NCI-H1436 treated with DMSO at 0.1 percent for 48 hours (cell line): ENCODE measurements around the gene ZMIZ1.
"Not testable (repeated sequence)": the region's sequence is repeated elsewhere in the genome, so short reads cannot be mapped to it uniquely, and the experiment has no call there.

Experiments used
- DNase-seq: peaks from one replicate; lab custom pipeline; 2025; lab: John Stamatoyannopoulos, UW

ZMIZ1 gene

DNA sequence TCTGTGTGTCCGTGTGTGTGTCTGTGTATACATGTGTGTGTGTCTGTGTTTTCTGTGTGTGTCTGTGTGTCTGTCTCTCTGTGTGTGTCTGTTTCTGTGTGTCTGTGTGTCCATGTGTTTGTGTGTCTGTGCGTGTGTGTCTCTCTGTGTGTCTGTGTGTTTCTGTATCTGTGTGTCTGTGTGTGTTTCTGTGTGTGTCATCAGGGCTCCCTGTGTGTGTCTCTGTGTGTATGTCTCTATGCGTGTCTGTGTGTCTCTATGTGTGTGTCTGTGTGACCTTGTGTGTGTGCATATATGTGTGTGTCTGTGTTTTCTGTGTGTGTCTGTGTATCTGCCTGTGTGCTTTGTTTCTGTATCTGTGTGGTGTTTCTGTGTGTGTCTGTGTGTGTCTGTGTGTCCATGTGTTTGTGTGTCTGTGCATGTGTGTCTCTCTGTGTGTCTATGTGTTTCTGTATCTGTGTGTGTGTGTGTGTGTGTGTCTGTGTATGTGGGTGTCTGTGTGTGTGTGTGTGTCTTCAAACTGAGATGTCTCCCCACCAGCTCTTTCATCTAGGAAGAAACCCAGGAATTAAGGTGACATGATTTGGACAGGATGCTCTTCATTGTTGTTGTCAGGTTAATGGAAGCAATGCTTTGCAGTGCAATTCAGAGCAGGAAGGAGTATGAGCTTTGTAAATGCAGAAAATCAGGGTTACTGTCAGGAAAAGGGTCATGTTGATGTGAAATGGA lies 257.8 kb downstream of the ZMIZ1 start:
- DNase-seq = no peak

DNA sequence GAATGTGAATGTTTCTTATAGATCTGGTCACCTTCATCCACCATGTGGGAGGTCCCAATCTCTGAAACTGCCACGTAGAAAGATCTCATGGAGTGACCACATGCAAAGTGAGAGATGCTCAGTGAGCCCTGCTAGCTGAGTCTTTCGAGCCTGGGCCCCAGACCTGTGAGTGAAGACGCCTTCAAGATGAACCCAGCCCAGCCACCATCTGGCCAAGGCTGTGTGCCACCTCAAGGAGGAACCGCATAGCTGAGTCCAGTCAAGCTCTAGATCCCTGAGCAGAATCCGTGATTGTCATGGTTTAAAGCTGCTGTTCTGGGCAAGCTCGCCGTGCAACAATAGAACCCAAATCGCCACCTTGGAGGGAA lies 258.3 kb downstream of the ZMIZ1 start:
- no peak for DNase-seq

DNA sequence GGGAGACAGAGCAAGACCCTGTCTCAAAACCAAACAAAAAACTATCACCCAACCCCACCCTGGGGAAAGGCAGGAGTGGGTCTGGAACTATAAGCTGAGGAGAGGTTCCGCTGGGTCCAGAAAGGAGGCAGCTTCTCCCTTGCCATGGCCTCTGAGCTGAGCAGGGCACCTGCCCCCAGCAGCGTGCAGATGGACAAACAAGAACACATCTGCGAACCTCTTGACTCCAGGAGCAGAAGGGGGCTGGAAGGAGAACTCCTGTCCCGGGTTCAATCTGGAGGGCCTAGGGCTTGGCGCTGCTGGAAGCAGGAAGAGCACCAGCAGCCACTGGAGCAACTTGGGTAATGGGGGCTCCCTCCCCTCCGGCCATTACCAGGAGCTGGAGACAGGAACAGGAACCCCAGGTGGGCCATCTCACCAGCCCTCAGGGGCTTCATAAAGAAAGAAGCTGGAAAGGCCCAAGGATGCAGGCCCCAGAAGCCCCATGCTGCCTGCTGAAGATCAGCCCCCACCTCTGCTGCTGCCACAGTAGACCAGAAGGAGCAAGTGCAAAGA lies 259.5 kb downstream of the ZMIZ1 start:
- no peak for DNase-seq

DNA sequence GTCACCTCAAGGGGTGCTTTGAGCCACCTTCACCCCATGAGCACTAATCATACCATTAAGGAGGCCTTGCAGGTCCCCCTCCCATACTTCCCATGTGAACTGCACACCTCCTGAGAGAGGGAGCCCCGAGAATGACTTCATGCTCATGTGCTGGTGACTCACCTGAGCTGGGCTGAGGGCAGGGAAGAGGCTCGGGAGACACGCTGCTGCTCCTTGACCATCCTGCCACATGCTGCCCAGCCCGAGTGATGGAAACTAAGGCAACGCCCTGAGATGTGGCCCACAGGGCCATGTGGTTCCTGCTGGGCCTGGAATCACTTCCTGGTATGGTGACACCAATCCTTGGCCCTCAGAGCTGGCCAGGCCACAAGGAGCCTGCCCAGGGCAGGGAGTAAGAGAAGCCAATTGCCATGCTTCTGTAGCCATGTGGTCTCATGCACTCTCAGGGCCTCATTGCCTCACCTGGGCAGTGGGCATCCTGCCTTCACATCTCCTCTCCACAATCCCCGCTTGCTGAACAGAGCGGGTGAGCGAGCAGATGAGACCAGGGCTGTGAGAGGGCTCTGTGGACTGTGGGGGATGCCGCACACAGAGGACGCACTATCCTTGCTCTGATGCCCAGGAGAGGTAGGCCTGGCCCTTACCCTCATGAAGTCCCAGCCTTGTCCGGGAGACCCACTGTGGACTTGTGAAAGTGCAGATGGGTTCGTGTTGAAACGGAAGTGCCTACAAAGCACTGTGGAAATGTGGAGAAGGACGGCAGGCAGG lies 260.2 kb downstream of the ZMIZ1 start:
- DNase-seq = no peak

DNA sequence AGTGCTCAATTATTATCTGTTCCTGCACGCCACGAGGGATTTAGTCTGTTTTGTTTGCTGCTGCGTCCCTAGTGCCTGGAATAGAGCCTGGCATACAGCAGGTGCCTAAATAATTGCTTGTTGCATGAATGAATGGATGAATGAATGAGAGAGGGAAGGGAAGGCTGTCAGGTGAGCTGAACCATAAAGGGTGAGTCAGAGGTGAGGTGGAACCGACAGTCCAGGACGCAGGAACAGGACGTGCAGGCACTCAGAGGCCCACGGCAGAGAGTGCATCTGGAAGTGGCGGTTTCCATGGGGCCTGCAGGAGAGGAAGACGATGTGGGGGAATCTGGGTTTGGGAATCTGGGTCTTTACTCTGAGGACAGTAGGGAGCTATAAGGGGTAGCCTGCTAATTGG lies 260.8 kb downstream of the ZMIZ1 start:
- no peak for DNase-seq

DNA sequence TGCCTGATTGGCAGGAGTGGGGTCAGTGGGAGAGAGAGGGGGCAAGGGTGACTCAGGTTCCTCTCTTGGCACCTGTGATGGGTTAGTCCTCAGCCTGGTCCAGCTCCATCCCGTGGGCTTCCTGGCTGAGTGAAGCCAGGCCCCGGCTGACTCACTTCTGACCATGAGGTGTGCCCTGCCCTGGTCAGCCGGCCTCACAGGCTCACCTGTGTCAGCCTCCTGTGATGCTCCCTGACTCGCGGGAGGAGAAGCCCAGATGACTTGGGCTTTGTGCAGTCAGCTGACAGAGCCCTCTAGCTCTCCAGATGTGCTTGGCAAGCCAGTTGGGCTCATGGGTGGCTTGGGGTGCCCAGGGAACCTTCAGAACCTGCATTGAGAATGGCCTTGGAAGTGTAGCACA lies 262.5 kb downstream of the ZMIZ1 start:
- DNase-seq = no peak

DNA sequence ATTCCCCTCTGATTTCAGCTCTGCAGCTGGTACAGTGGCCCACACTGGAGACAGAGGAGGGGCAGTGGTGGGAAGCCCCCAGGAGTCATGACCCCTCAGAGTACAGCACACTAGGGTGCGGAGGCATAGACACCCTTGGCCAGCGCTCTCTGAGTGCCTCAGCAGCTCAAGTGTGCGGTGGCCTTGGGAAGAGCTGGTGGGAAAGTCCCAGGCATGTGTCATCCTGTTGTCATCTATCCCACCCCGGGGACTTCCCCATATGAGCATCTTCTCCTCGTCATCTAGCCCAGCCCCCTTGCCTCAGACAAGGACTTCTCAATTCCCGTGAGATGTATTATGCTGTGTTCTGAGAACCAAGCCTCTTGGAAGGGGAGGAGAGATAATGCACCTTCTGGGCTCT lies 262.9 kb downstream of the ZMIZ1 start:
- no peak for DNase-seq

DNA sequence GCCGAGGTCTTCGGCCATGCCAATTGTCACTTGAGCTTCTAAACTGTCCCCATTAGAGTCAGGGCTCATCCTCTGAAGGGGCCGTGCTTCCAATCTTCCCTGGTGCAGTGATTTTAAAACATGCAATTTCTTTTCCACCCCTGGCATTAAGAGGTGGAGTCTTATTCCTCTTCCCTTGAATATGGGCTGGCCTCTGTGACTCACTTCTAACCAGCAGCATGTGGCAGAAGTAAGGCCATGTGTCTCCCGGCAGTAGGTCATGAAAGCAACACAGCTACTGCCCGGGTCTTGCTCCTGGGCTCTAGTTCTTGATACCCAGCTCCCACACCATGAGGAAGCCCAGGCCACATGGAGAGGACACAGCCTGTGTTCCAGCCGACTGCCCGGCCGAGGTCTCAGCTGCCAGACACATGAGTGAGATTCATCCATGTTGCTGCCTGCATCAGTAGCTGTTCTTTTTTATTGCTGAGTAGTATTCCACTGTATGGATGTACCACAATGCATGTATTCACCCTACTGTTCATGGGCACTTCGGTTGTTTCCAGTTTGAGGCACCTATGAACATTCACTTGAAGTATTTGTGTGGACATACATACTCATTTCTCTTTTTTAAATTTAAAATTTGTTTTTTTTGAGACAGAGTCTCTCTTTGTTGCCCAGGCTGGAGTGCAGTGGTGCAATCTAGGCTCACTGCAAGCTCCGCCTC lies 264.0 kb downstream of the ZMIZ1 start:
- DNase-seq = not testable (repeated sequence)

DNA sequence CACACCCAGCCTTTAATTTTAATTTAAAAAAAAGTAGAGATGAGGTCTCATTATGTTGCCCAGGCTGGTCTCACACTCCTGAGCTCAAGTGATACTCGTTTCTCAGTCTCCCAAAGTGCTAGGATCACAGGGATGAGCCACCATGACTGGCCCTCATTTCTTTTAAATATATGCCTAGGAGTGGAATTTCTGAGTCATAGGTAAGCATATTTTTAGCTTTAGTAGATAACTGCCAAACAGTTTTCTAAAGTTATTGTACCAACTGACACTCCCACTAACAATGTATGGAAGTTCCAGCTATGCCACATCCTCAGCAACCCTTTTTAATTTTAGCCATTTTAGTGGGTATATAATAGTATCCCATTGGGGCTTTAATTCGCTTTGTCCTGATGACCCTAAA lies 264.7 kb downstream of the ZMIZ1 start:
- DNase-seq = no peak

DNA sequence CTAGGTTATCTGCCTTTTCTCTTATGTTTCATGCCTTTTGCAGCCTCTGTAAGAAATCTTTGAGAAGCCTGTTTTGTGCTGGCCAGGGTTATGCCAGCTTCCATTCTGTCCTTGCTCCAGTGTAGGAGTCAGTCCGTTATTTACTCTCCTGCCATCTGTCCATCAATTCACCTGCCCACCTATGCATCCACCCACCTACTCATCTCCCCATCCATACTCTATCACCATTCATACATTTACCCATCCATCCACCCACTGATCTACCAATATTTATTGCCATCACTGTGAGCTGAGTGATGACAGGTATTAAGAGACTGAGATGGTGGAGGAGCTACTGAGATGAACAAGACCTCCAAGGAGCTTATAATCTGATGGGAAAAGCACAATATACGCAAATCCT lies 265.8 kb downstream of the ZMIZ1 start:
- no peak for DNase-seq

DNA sequence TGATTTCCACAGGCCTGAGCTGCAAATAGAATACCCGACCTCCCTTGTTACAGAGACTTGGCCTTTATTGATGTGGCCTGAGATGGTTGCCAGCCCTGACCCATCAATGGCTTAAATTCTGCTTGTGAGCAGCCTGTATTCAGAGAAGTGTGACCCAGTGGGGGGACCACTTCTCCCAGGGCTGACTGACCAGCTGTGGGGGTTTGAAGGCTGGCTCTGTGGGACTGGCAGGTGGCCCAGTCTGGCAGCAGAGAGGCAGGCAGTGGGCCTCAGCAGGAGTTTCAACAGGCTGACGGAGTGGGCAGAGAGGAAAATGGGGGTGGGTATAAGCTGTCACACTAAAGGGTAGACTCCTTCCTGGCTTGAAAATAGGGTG lies 266.3 kb downstream of the ZMIZ1 start:
- DNase-seq = no peak

DNA sequence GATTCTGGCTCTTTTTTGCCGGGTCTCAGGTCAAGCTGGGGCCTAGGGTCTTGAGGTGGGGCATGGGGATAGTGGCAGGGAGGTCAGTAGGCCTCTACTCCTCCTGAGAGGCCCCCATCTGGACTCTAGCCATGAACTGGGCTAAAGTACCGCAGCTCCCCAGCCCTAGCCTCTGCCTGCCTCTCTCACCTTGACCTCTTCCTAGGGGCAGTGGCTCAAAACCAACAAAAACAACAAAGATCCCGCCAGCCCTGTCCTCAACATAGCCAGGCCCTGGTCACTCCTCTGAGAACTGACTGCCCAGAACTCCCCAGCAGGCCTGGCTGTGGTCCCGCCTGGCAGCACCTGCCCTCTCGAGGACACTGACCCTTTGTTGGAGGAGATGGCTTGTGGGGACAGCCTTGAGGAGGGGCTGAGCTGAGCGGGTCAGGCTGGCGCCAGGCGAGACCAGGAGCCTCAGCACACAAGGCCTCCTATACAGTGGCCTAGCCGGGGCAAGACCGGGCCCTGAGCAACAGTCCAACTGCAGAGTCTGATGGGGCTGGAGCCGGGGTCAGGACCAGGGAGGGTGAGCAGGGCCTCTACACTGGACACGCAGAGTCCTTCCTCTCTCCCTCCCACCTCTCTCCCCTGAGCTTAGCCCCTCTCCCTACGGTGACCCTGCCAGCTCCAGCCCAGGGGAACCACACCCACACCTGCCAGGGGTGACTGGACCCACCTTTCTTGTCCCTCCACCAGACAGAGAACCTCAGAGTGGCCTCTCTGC lies 266.9 kb downstream of the ZMIZ1 start:
- DNase-seq = no peak

DNA sequence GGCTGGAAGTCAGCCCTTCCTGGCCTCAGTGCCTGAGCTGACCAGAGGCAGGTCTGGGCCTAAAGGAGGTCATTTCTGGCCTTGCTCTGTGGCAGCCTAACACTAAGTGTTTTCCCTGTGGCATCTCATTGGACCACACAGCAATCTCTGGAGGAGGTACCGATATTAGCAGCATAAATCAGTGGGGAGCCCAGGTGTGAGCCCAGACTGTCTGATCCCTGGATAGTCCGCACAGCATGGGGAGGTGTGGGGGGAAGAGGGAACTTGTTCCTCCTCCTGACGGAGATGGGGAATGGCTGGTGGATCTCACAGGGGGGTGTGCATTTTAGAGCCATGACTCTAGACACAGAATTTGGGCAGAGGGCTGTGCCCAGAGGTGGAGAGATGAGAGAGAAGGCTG lies 267.5 kb downstream of the ZMIZ1 start:
- no peak for DNase-seq

DNA sequence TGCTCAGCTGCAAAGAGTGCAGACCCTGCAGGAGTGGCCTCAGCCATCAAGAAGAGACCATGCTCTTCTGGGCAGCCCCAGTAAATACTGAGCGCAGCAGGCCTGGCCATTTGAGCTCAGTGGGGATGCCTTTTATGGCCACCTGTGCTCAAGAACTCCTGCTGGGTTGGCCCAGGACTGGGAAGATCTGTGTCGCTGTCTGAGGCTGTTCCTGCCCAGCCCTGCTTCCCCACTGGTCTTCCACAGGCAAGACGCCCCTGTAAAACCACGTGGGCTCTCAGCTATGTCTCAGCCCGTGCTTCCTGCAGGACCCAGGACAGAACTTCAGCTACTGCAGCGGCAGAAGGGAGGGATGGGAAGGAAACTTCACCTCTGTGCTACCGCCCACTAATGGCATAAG lies 268.0 kb downstream of the ZMIZ1 start:
- no peak for DNase-seq

DNA sequence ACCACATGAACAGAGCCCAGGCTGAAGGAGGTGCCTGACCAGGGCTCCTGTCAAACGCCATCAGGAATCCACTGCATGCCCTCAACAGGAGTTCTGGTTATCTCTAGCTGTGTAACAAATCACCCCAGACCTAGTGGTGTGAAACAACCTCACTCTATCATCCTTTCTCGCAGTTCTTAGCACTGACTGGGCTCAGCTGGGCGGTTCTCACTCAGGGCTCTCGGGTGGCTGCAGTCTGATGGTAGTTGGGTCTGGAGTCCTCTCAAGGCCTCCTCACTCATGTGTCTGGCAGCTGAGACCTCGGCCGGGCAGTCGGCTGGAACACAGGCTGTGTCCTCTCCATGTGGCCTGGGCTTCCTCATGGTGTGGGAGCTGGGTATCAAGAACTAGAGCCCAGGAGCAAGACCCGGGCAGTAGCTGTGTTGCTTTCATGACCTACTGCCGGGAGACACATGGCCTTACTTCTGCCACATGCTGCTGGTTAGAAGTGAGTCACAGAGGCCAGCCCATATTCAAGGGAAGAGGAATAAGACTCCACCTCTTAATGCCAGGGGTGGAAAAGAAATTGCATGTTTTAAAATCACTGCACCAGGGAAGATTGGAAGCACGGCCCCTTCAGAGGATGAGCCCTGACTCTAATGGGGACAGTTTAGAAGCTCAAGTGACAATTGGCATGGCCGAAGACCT lies 269.2 kb downstream of the ZMIZ1 start:
- DNase-seq = not testable (repeated sequence)

DNA sequence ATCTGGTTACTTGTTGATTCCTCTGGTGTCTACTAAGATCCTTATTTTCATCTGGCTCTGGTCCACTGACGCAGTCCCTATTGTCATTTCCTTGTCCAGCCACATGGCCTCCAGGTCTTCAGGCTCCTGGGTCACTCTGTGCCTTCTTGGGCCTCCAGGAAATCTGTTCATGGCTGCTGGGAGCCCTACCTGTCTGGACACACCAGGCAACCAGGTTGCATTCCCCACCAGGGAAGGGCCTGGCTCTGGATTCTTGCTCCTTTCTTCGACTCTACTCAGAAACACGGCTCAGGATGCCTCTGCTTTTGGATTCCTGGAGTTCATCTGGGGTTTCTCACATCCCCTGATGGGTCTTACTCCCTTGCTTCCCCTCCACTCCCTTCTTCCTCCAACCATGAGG lies 270.5 kb downstream of the ZMIZ1 start:
- DNase-seq = no peak

DNA sequence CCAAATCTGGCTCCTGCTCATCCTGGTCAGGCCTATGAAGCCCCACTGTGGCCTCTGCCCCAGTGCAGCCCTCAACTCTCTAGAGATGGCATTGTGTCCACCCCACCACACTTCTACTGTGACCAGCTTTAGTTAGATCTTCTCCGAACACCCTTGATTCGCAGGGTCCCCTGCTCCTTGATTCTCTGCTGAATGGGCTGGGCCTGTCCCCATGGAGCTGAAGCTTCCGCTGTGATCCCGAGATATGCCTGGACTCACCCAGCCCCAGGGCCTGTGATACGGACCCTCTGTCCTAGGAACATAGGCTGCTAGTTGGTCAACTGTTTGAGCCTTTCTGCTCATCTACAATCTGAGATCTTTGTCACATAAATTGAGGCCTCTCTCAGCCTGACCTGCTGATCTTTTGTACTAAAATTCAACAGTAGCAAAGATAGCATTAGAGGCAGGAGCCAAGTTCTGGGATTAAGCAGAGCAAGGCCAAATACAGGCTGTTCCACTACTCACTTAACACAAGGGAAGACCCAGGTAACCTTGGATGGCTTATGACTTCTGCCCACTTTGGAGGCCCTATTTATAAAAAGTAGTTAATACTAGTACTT lies 272.0 kb downstream of the ZMIZ1 start:
- no peak for DNase-seq

DNA sequence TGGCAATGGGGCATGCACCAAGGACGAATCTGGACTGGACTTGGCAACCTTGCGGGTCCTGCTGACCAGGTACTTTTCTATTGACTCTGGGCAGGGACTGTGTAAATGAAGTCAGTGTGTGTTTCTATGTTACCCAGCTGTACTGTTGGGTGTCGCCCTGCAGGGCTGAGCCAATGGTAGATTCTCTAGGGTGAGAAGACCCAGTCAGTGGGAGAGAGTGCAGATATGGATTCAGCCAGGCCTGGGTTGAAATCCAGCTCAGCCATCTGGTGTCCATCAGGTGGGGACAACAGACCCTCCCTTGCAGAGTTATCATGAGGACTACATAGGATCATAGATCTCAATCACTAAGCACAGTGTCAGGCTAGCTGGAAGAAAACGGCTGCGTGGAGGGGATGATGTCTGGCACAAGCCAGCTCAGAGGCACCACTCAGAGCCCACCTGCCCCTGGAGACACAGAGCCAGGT lies 273.6 kb downstream of the ZMIZ1 start:
- DNase-seq = no peak

DNA sequence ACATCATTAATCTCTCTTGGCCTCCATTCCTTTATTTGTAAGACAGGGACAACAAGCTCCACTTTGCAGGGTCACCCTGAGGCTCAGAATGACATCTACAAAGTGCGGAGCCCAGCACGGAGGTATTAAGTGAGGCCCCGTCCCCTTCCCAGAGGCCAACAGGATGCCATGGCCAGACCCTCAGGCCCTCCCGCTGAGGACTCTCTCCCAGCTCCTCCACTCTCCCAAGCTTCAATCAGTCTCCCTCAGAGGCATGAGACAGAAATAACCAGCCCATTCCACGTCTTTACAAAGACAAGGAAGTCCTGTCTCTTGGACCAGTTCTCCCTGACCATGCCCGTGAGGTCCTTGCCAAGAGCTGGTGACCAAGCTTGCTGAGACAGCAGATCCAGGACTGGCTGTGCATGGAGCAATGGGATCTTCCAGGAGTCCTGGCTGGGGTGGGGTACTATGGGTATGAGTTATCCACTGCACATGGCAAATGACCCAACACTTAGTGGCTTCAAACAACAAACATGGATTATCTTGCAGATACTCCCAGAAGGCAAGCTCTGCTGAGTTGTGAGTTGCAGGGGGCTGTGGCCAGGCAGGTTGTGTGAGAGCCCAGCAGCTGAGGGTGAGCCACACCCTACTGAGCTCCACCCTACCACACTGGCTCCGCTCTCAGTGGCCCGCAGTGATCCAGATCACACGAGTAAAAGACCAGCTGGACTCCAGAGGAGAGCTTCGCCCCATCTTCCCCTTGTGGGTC lies 274.2 kb downstream of the ZMIZ1 start:
- DNase-seq = no peak

DNA sequence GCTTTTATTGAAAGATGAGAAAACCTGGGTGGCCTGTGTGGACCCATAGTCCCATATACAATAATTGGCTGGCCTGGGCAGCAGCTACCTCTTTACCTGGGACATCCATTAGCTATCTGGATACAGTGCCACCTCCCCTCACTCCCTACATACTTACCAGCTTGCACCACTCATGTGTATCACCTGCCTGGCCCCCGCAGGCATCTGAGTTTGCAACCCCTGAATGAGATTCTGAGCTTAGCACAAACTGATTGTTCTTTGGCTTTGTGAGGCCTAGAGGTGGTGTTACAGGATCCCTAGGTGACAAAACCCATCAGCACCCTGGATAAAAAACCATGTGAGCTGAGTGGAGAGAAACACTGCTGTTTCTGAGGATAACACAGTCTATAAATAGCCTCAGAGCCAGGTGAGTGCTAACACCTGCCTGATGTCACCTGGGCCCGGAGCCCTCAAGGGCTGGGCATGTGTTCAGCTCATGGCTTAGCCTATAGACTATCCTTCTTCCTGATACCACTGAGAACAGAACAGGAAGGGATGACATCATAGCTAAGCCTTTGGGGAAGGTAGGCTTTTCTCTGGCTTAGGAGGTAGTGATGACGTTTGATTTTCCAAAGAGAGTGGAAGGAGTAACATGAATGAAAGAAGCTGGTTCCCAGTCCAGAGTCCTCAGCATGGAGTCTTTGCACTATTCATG lies 275.9 kb downstream of the ZMIZ1 start:
- no peak for DNase-seq
